ENCODE measurements around the gene DRICH1. TPM values are rescaled to one million over a fixed set of nuclear protein-coding genes. Genes with fewer than 3 reads are reported as not detected.
A peak's percentile ranks its signal among the peaks of the same experiment; 100 is the strongest.
"Not testable (repeated sequence)": the region's sequence is repeated elsewhere in the genome, so short reads cannot be mapped to it uniquely, and the experiment has no call there.

Gene DRICH1
- total and polyA plus RNA-seq, 9 donors = 0.32 to 3.6 (median 0.79) TPM; not detected in 1

GRCh38 chr22:23603266-23603665, 28.9 kb downstream of the DRICH1 start:
- Histone ChIP-seq H3K27me3 (no peaks in the 10 kb centered on the region), H3K36me3 (no peaks in the 10 kb centered on the region), H3K4me3 (no peak overlapping the region), H3K9me3 (no peaks in the 10 kb centered on the region), H3K27ac (no peak overlapping the region), H3K4me1 (ENCODE audit: insufficient read depth) (no peaks in the 10 kb centered on the region)
- DNase-seq = no peak
- intact Hi-C loops (cut with DNase I) = no loop called here
- WGBS, 3 donors = 83 to 90% (median 86%) methylated on average over 7 of the region's 7 CpGs
- TF ChIP-seq CTCF (IDR thresholded peaks at IDR 0.05) = no peak
- no peak for TF ChIP-seq EP300 (IDR thresholded peaks at IDR 0.05)
- TF ChIP-seq POLR2A (IDR thresholded peaks at IDR 0.05) = no peak

- no peaks in the 10 kb centered on the region for H3K36me3 ChIP-seq
- intact Hi-C loops (cut with DNase I) = loop anchor here in 1 of 4 donors (10.0 kb wide), 1 partner anchor 54 kb away; no protein-coding TSS in a partner anchor
- H3K9me3 ChIP-seq = no peaks in the 10 kb centered on the region
- no peaks in the 10 kb centered on the region for H3K27me3 ChIP-seq
- DNase-seq = no peak
- H3K4me3 ChIP-seq = no peak overlapping the region
- no peaks in the 10 kb centered on the region for H3K4me1 ChIP-seq (ENCODE audit: insufficient read depth)
- H3K27ac ChIP-seq = no peak overlapping the region
- 91 to 100% (median 93%) methylated on average over 8 to 9 of the region's 9 CpGs for WGBS, 3 donors
- TF ChIP-seq POLR2A (IDR thresholded peaks at IDR 0.05) (no peak), CTCF (IDR thresholded peaks at IDR 0.05) (no peak), EP300 (IDR thresholded peaks at IDR 0.05) (no peak)
These were observed 33.2 kb downstream of the DRICH1 start for GRCh38 chr22:23598805-23599518.

- DNase-seq; H3K4me3 ChIP-seq; H3K27ac ChIP-seq; H3K27me3 ChIP-seq; H3K9me3 ChIP-seq; H3K36me3 ChIP-seq; H3K4me1 ChIP-seq (ENCODE audit: insufficient read depth): not testable (repeated sequence)
- 68 to 87% (median 83%) methylated on average over 2 to 5 of the region's 7 CpGs for WGBS, 3 donors
- intact Hi-C loops (cut with DNase I) = loop anchor here in 1 of 4 donors (10.0 kb wide), 1 partner anchor 53 kb away; no protein-coding TSS in a partner anchor
These were observed 34.4 kb downstream of the DRICH1 start for GRCh38 chr22:23597576-23598268.

- not testable (repeated sequence) for H3K9me3 ChIP-seq; H3K27ac ChIP-seq; H3K36me3 ChIP-seq; DNase-seq; H3K27me3 ChIP-seq; H3K4me3 ChIP-seq; H3K4me1 ChIP-seq (ENCODE audit: insufficient read depth)
- intact Hi-C loops (cut with DNase I) = loop anchor here in 1 of 4 donors (10.0 kb wide), 1 partner anchor 51 kb away; no protein-coding TSS in a partner anchor
- WGBS, 3 donors = 58 to 65% (median 62%) methylated on average over 6 of the region's 6 CpGs
These were observed 36.2 kb downstream of the DRICH1 start for GRCh38 chr22:23595904-23596303.

GRCh38 chr22:23591846-23592245, 40.3 kb downstream of the DRICH1 start:
- TF ChIP-seq CTCF (IDR thresholded peaks at IDR 0.05) (no peak), EP300 (IDR thresholded peaks at IDR 0.05) (no peak), POLR2A (IDR thresholded peaks at IDR 0.05) (no peak)
- no peaks in the 10 kb centered on the region for H3K27me3 ChIP-seq
- H3K4me1 ChIP-seq (ENCODE audit: insufficient read depth) = peaks cover 7% of the 10 kb centered on the region
- WGBS, 3 donors = 25 to 50% (median 50%) methylated on average over 7 of the region's 7 CpGs
- H3K36me3 ChIP-seq = no peaks in the 10 kb centered on the region
- no peaks in the 10 kb centered on the region for H3K9me3 ChIP-seq
- H3K4me3 ChIP-seq = no peak overlapping the region
- peak in 4 of 5 donors; percentile 67 to 80 (median 72) for DNase-seq
- intact Hi-C loops (cut with DNase I) = loop anchor here in 2 of 4 donors (2.0 to 10.0 kb wide), 3 partner anchors 47 to 210 kb away; no protein-coding TSS in a partner anchor
- H3K27ac ChIP-seq = peak overlapping the region; percentile 43 to 90
